Smooth muscle cell (in vitro differentiated cells): ENCODE measurements around the gene POLDIP2. TPM values are rescaled to one million over a fixed set of nuclear protein-coding genes. Genes with fewer than 3 reads are reported as not detected.
A peak's percentile ranks its signal among the peaks of the same experiment; 100 is the strongest.

Source experiments
- DNase-seq: peaks from one replicate; lab custom pipeline; 2025; ENCODE audit not compliant: unreplicated experiment; lab: John Stamatoyannopoulos, UW
- H2AFZ ChIP-seq: fragments of 200-600 bp; sonication (generic); 2 replicates; pipeline ENCODE4 v1.6.0; 2016; ENCODE audit warnings: antibody characterized with exemption, low read depth, mild to moderate bottlenecking
- H3F3A ChIP-seq: fragments of 200-600 bp; sonication (generic); 2 replicates; pipeline ENCODE4 v1.6.0; 2017; ENCODE audit warnings: antibody characterized with exemption, low read depth
- H3K27ac ChIP-seq: fragments of 200-600 bp; sonication (generic); 2 replicates; pipeline ENCODE4 v1.5.1; 2016; ENCODE audit warnings: low read depth, mild to moderate bottlenecking
- H3K27me3 ChIP-seq: fragments of 200-600 bp; sonication (generic); 2 replicates; pipeline ENCODE4 v1.6.1; 2016; ENCODE audit warnings: low read depth, mild to moderate bottlenecking
- H3K36me3 ChIP-seq: fragments of 200-600 bp; sonication (generic); 2 replicates; pipeline ENCODE4 v1.5.1; 2016; ENCODE audit warnings: low read depth
- H3K4me1 ChIP-seq: fragments of 200-600 bp; sonication (generic); 2 replicates; pipeline ENCODE4 v1.5.1; 2016; ENCODE audit warnings: low read depth
- H3K4me2 ChIP-seq: fragments of 200-600 bp; sonication (generic); 2 replicates; pipeline ENCODE4 v1.6.0; 2016; ENCODE audit warnings: mild to moderate bottlenecking
- H3K4me3 ChIP-seq: fragments of 200-600 bp; sonication (generic); 2 replicates; pipeline ENCODE4 v1.5.1; 2016; ENCODE audit warnings: mild to moderate bottlenecking
- H3K79me2 ChIP-seq: fragments of 200-600 bp; sonication (generic); 2 replicates; pipeline ENCODE4 v1.6.0; 2016; ENCODE audit warnings: low read depth, mild to moderate bottlenecking
- H3K9ac ChIP-seq: fragments of 200-600 bp; sonication (generic); 2 replicates; pipeline ENCODE4 v1.6.0; 2016; ENCODE audit warnings: low read depth
- H3K9me3 ChIP-seq: fragments of 200-600 bp; sonication (generic); replicated peaks from 2 replicates; pipeline ENCODE4 v1.5.1; 2016; ENCODE audit warnings: low read depth
- H4K20me1 ChIP-seq: fragments of 200-600 bp; sonication (generic); 2 replicates; pipeline ENCODE4 v1.6.0; 2016; ENCODE audit warnings: low read depth
- WGBS: methylation state at CpG from one replicate; pipeline ENCODE4 v1.1.7; 2016; ENCODE audit warnings: low lambda C conversion rate; 5-methylcytosine and 5-hydroxymethylcytosine counted together
- polyA plus RNA-seq: library from polyadenylated mRNA; unstranded; fragments of >200 nt; fragmentation: Nextera tagmentation; extraction: Ambion mirVana; gene quantifications from 2 replicates; pipeline ENCODE4 v1.2.1, GENCODE V29; 2016
- total RNA-seq: library from RNA; depleted of rRNA; stranded (reverse); fragments of >200 nt; gene quantifications from 2 replicates; pipeline ENCODE4 v1.2.3, GENCODE V29; 2014
- TF ChIP-seq, protein P1 (sequence below): fragments of 200-600 bp; sonication (generic); IDR thresholded peaks from 2 replicates; pipeline ENCODE4 v1.5.1; 2017; ENCODE audit warnings: borderline replicate concordance, mild to moderate bottlenecking, antibody characterized with exemption; ENCODE audit not compliant: insufficient read depth, poor library complexity, severe bottlenecking

The POLDIP2 gene
- total and polyA plus RNA-seq, 2 experiments from 2014 or later, result 52.6 to 83.2 TPM

DNA sequence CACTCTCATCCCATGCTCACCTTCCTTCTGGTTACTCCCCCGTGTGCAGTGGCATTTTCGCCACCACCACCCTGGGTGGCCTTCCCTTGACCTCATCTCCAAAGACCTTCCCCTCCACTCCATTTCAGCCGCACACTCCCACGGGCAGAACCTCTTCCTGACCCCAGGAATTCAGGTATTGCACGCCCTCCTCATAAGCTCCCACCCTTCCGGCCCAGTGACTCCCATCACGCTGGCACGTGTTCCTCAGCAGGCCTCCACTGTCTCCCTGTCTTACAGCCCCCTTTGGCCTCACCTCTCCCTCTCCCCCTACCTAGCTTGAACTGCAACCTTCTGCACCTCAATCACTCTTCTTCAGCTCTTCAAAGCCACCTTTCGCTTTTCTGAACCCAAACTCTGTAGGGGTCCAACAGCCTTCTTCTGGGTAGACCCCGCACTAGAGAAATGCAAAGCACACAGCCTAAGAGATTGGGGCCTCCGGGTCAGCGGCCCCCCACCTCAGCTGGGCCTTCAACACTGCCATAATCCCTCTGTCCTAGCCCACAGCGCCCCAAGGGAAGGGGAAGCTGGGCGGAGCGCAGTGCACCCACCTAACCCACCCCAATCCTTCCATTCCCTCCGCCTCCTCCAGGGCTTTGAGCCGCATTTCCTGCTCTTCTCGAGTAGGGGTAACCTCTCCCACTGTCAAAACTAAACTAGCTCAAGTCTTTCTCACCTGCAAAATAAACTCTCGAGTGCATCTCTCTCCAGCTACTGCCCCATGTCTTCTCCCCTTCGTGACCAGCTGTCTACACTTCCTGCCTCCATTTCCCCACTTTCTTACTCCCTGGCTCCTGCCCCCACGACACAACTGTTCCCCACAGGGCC is 40.0 kb downstream of the POLDIP2 start:
- H3K9me3 ChIP-seq, result no peaks in the 10 kb centered on the region
- no peak for DNase-seq
- no peaks in the 10 kb centered on the region for H3K36me3 ChIP-seq
- H3K4me3 ChIP-seq, result no peak overlapping the region
- peak overlapping the region; percentile 96 for H2AFZ ChIP-seq
- WGBS, result 82% methylated on average over 21 of the region's 21 CpGs
- no peak overlapping the region for H3K27ac ChIP-seq
- H3K4me1 ChIP-seq, result peaks cover 14% of the 10 kb centered on the region
- TF ChIP-seq, protein P1, sequence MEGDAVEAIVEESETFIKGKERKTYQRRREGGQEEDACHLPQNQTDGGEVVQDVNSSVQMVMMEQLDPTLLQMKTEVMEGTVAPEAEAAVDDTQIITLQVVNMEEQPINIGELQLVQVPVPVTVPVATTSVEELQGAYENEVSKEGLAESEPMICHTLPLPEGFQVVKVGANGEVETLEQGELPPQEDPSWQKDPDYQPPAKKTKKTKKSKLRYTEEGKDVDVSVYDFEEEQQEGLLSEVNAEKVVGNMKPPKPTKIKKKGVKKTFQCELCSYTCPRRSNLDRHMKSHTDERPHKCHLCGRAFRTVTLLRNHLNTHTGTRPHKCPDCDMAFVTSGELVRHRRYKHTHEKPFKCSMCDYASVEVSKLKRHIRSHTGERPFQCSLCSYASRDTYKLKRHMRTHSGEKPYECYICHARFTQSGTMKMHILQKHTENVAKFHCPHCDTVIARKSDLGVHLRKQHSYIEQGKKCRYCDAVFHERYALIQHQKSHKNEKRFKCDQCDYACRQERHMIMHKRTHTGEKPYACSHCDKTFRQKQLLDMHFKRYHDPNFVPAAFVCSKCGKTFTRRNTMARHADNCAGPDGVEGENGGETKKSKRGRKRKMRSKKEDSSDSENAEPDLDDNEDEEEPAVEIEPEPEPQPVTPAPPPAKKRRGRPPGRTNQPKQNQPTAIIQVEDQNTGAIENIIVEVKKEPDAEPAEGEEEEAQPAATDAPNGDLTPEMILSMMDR, result no peak
- peaks cover 3% of the 10 kb centered on the region for H3F3A ChIP-seq
- no peaks in the 10 kb centered on the region for H4K20me1 ChIP-seq
- H3K9ac ChIP-seq, result no peak overlapping the region
- H3K4me2 ChIP-seq, result peak overlapping the region; percentile 90
- peaks cover 25% of the 10 kb centered on the region for H3K79me2 ChIP-seq
- no peaks in the 10 kb centered on the region for H3K27me3 ChIP-seq

DNA sequence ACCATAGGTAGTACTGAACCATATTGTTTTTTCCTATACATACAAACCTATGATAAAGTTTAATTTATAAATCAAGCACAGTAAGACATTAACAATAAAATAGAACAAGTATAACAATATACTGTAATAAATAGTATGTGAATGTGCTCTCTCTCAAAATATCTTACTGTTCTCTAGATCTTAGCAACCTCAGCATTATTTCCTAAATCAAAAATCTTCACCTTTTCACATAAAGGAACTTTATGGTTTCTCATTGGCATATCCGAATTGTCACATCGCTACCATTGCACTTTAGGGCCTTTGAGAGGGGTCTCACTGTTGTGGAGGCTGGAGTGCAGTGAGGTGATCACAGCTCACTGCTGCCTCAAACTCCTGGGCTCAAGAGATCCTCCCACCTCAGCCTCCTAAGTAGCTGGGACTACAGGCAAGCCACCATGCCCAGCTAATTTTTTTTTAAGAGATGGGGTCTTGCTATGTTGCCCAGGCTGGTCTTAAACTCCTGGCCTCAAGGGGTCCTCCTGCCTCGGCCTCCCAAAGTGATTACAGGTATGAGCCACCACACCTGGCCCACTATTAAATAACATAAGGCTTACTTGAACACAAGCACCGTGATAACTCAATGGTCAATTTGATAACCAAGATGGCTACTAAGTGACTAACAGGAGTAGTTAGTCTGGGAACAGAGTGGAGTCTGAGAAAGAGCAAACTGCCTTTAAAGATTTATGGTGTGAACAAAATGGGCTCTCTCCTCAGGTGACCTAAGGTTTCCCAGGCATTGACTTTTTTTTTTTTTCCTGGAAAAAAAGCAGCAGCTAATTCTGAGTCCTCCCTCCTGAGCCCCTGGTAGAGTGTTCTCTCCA is 41.3 kb downstream of the POLDIP2 start:
- no peak overlapping the region for H3K9ac ChIP-seq
- H3K36me3 ChIP-seq, result no peaks in the 10 kb centered on the region
- no peak overlapping the region for H3K4me2 ChIP-seq
- H3K4me1 ChIP-seq, result peaks cover 14% of the 10 kb centered on the region
- H2AFZ ChIP-seq, result no peak overlapping the region
- 97% methylated on average over 4 of the region's 4 CpGs for WGBS
- H3K79me2 ChIP-seq, result peaks cover 14% of the 10 kb centered on the region
- no peak overlapping the region for H3K27ac ChIP-seq
- H3K4me3 ChIP-seq, result no peak overlapping the region
- H3K9me3 ChIP-seq, result no peaks in the 10 kb centered on the region
- H3F3A ChIP-seq, result peaks cover 3% of the 10 kb centered on the region
- H4K20me1 ChIP-seq, result no peaks in the 10 kb centered on the region
- H3K27me3 ChIP-seq, result no peaks in the 10 kb centered on the region
- TF ChIP-seq, protein P1, result no peak
- DNase-seq, result no peak

DNA sequence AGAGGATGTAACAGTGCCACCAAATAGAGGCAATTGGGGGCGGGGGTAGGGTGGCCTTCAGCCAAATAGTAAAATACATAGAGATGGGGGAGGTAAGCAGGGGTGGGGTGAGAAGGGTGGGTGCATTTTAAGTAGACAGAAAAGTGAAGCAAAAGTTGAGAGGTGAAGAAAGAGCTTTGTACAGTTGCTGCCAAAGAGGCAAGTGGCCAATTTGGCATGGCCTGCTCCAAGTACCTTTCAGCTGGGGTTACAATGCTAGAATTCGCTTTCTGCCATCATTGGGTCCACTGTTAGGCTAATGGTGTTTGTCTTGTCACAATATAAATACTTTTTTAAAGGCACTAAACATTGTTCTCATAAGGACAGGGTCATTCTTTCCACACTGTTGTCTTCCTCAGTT is 43.5 kb downstream of the POLDIP2 start:
- Histone ChIP-seq H3K9me3 (no peaks in the 10 kb centered on the region), H3K4me2 (no peak overlapping the region), H3K4me1 (peaks cover 4% of the 10 kb centered on the region), H4K20me1 (no peaks in the 10 kb centered on the region), H3F3A (peaks cover 3% of the 10 kb centered on the region), H3K9ac (no peak overlapping the region), H3K27ac (no peak overlapping the region), H2AFZ (no peak overlapping the region), H3K79me2 (no peaks in the 10 kb centered on the region), H3K27me3 (no peaks in the 10 kb centered on the region), H3K36me3 (no peaks in the 10 kb centered on the region), H3K4me3 (no peak overlapping the region)
- 92% methylated on average over 2 of the region's 2 CpGs for WGBS
- TF ChIP-seq, protein P1, result no peak
- no peak for DNase-seq
